Germinal center (tissue), 1 donor: ENCODE results near the gene ZEB2.

Experiments used
- DNase-seq: peaks from one replicate; pipeline ENCODE4 v3.0.0; 2012; ENCODE audit warnings: mixed read lengths, low spot score

Gene ZEB2

GRCh38 chr2:144519934-144520731 lies at the start of gene ZEB2:
Gene ZEB2, minus strand, starts transcription at chr2:144520119. Its CDS starts 2,769 bp downstream, at chr2:144517350.
- peak; percentile 46 for DNase-seq

- DNase-seq: no peak
These were observed 47.8 kb upstream of the ZEB2 start for GRCh38 chr2:144567745-144568144.

- DNase-seq: no peak
These were observed 46.5 kb upstream of the ZEB2 start for GRCh38 chr2:144566448-144566847.

GRCh38 chr2:144560251-144560650 lies 40.3 kb upstream of the ZEB2 start:
- no peak for DNase-seq

GRCh38 chr2:144559681-144560080 lies 39.8 kb upstream of the ZEB2 start:
- DNase-seq: no peak

- no peak for DNase-seq
These were observed 39.3 kb upstream of the ZEB2 start for GRCh38 chr2:144559242-144559641.

- no peak for DNase-seq
These were observed 34.7 kb upstream of the ZEB2 start for GRCh38 chr2:144554492-144555210.

- DNase-seq: no peak
These were observed 33.5 kb upstream of the ZEB2 start for GRCh38 chr2:144553379-144553778.

- no peak for DNase-seq
These were observed 32.9 kb upstream of the ZEB2 start for GRCh38 chr2:144552821-144553220.

GRCh38 chr2:144550911-144551310 lies 31.0 kb upstream of the ZEB2 start:
- DNase-seq: no peak

GRCh38 chr2:144550084-144550483 lies 30.2 kb upstream of the ZEB2 start:
- no peak for DNase-seq

GRCh38 chr2:144548532-144549191 lies 28.7 kb upstream of the ZEB2 start:
- peak; percentile 71 for DNase-seq

GRCh38 chr2:144548088-144548487 lies 28.2 kb upstream of the ZEB2 start:
- DNase-seq: peak; percentile 54

- DNase-seq: no peak
These were observed 27.6 kb upstream of the ZEB2 start for GRCh38 chr2:144547494-144547893.

GRCh38 chr2:144546933-144547332 lies 27.0 kb upstream of the ZEB2 start:
- no peak for DNase-seq

GRCh38 chr2:144545787-144546186 lies 25.9 kb upstream of the ZEB2 start:
- DNase-seq: no peak

GRCh38 chr2:144544053-144544452 lies 24.1 kb upstream of the ZEB2 start:
- no peak for DNase-seq

- DNase-seq: no peak
These were observed 21.5 kb upstream of the ZEB2 start for GRCh38 chr2:144541396-144541795.

- DNase-seq: no peak
These were observed 19.4 kb upstream of the ZEB2 start for GRCh38 chr2:144539289-144539782.

GRCh38 chr2:144535300-144535699 lies 15.4 kb upstream of the ZEB2 start:
- DNase-seq: no peak

- DNase-seq: no peak
These were observed 13.3 kb upstream of the ZEB2 start for GRCh38 chr2:144533221-144533620.

- DNase-seq: no peak
These were observed 10.7 kb upstream of the ZEB2 start for GRCh38 chr2:144530596-144530995.

GRCh38 chr2:144529841-144530240 lies 9.9 kb upstream of the ZEB2 start:
- DNase-seq: no peak
